ENCODE results near the gene NSD1. TPM values are rescaled to one million over a fixed set of nuclear protein-coding genes. Genes with fewer than 3 reads are reported as not detected.

NSD1 gene
- total and polyA plus RNA-seq, 9 of the 15 experiments (the other 6 are each of a cell fraction or from before 2014, with no cell fraction given), result 3.8 to 51.0 (median 24.7) TPM

DNA sequence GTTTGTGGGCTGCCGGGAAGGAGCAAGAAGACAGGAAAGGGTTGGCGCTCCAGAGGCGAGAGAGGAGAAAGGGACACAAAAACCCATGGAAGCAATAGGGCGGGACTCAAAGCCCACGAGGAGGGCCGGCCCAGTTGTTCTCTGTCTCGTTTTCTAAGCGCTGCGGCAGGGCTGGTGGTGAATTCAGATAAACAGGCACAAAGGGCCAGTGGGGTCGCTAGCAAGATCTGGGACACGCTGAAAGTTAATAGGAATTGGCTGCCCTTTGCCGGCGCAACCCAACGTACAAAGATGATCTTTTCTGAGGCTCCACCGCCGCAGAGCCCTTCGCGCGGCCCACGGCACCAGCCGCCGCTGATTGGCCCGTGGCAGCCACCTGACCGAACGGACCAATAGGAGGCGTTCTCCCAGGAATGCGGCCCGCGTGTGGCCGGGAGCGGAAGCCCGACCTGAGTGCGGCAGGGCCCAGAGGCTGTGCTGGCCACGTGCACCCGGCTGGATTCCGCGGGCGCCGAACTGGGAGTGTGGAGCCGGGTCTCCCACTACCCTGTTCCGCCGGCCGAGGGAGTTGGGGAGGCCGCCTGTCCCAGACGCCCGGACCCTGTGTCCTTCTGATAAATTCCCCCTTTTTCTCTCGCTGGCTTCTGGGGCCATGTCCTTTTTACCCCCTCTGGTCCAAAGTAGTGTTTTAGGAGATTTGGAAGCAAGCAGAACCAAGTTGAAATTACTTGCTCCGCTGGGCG is 16.8 kb upstream of the NSD1 start (continued):
- no peak for TF ChIP-seq BACH1 (tag; IDR thresholded peaks at IDR 0.05)
- TF ChIP-seq HOMEZ (CRISPR knock-in tag; IDR thresholded peaks at IDR 0.05), result 0 out of 2 replicates have a peak, but pooled peaks have one; percentile 12
- no peak for TF ChIP-seq PTRF (tag; IDR thresholded peaks at IDR 0.05)
- TF ChIP-seq CHD1 (IDR thresholded peaks at IDR 0.05; ENCODE audit: low read length), result no peak
- peak; percentile 100 for TF ChIP-seq L3MBTL2 (IDR thresholded peaks at IDR 0.05)
- TF ChIP-seq ZNF584 (CRISPR knock-in tag; IDR thresholded peaks at IDR 0.05; ENCODE audit: low read depth), result peak; percentile 73; the same call in 1 of the 2 replicates
- TF ChIP-seq, protein P1, sequence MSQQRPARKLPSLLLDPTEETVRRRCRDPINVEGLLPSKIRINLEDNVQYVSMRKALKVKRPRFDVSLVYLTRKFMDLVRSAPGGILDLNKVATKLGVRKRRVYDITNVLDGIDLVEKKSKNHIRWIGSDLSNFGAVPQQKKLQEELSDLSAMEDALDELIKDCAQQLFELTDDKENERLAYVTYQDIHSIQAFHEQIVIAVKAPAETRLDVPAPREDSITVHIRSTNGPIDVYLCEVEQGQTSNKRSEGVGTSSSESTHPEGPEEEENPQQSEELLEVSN (IDR thresholded peaks at IDR 0.05; ENCODE audit: borderline replicate concordance in 1 of 2, extremely low read depth in 1 of 2, insufficient read depth in 1 of 2, insufficient read length in 1 of 2, low read depth in 1 of 2, low read length in 1 of 2, poor library complexity in 1 of 2, severe bottlenecking in 1 of 2), result peak; percentile 98 to 99
- peak; percentile 23 for TF ChIP-seq ZNF146 (CRISPR knock-in tag; IDR thresholded peaks at IDR 0.05; ENCODE audit: unreplicated experiment)
- peak; percentile 82 for TF ChIP-seq SMAD4 (CRISPR knock-in tag; conservative IDR thresholded peaks at IDR 0.05)
- TF ChIP-seq ZBTB1 (CRISPR knock-in tag; IDR thresholded peaks at IDR 0.05; ENCODE audit: borderline replicate concordance, low read depth), result peak; percentile 93
- peak; percentile 99 for TF ChIP-seq RERE (CRISPR knock-in tag; IDR thresholded peaks at IDR 0.05; ENCODE audit: borderline replicate concordance)
- TF ChIP-seq CREB3L1 (IDR thresholded peaks at IDR 0.05; ENCODE audit: borderline replicate concordance, low read depth), result peak; percentile 81
- no peak for TF ChIP-seq MCM2 (IDR thresholded peaks at IDR 0.05; ENCODE audit: low read depth)
- TF ChIP-seq ZNF143 (CRISPR knock-in tag; IDR thresholded peaks at IDR 0.05), result peak; percentile 65
- TF ChIP-seq, protein P2, sequence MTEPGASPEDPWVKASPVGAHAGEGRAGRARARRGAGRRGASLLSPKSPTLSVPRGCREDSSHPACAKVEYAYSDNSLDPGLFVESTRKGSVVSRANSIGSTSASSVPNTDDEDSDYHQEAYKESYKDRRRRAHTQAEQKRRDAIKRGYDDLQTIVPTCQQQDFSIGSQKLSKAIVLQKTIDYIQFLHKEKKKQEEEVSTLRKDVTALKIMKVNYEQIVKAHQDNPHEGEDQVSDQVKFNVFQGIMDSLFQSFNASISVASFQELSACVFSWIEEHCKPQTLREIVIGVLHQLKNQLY (CRISPR knock-in tag; conservative IDR thresholded peaks at IDR 0.05), result peak in 1 of 2 experiments; percentile 94; a peak in 2 of 4 replicates

Data from K562 (cell line).